GM19193 (cell line): ENCODE results near the gene NMRAL1.

Experiments used
- POLR2A ChIP-seq: IDR thresholded peaks from 4 replicates; pipeline ENCODE4 v1.6.1; 2011; ENCODE audit not compliant: insufficient read depth, insufficient read length; ENCODE audit errors: extremely low read depth

NMRAL1 gene

GRCh38 chr16:4455951-4456350 is 18.5 kb downstream of the NMRAL1 start:
- no peak for TF ChIP-seq POLR2A

- TF ChIP-seq POLR2A: no peak
Observed at GRCh38 chr16:4455081-4455480, 19.3 kb downstream of the NMRAL1 start.

GRCh38 chr16:4454623-4455022 is 19.8 kb downstream of the NMRAL1 start:
- TF ChIP-seq POLR2A: no peak

DNA sequence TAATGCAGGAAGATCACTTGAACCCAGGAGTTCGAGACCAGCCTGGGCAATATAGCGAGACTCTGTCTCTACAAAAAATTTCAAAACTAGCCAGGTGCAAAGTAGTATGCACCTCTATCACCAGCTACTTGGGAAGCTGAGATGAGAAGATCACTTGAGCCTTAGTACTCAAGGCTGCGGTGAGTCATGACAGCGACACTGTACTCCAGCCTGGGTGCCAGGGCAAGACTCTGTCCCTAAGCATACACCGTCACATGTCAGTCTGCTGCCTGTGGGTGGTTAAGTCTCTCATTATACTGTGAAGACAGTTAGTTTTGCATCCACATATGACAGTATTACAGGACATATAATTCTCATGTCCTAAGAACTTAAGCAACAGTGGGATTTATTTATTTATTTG is 21.8 kb downstream of the NMRAL1 start:
- no peak for TF ChIP-seq POLR2A

DNA sequence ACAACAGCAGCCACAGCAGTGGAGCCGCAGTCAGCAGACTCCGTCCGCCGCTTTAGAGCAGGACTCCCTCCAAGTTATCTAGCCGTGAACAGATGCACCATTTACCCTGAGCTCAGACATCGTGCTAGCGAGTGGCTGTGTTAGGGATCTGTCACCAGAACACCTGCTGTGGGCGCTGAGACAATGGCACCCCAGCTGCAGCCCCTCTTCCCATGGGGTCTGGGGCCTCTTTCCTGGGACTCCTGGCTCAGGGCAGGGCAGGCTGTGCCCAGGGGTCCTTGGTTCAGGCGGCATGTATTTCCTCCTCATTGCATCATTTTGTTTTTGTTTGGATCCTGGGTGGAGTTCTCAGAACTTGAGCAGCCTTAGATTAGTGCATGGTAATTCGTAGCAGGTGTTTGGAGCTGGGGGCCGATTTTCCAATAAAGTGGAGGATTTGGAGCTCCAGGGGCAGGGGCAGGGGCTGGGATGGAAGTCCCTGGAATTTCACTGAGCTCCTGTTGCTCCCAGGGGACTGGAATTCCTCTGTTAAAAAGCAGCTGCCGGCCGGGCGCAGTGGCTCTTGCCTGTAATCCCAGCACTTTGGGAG is 23.4 kb downstream of the NMRAL1 start:
- no peak for TF ChIP-seq POLR2A

DNA sequence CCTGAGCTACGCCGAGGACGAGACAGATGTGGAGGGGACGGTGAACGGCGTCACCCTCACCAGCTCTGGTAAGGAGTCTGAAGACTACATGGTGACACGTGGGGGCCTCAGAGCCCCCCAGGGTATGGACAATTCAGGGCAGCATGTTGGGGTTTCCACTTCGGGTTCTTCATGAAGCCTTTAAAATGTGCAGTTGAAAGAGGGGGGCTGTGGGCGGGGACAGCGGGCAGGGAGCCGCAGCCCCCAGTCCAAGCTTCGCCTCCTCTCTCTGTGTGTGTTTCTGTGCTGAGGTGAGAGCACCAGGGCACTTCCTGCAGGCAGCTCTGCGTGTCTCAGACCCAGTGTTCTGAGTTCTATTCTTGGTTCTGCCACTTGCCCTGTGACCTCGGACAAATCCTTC is 24.0 kb downstream of the NMRAL1 start:
- no peak for TF ChIP-seq POLR2A

DNA sequence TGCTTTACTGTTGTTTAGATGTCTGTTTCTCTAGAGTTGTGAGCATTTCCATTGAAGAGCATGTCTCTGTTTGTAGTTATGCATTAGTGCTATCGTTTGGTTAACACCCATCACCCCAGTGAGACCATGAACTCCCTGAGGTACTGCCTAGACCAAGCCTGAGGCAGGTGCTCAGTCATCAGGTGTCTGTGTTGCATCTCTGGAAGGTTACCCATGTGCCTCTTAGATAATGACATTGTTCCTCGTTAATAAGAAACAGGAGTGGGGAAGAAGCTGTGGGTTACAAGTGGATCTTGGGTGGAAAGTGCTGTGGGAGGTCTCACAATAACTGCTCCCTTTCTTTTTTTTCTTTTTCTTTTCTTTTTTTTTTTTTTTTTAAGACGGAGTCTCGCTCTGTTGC is 30.4 kb downstream of the NMRAL1 start:
- no peak for TF ChIP-seq POLR2A

- no peak for TF ChIP-seq POLR2A
Observed at GRCh38 chr16:4443271-4443670, 31.2 kb downstream of the NMRAL1 start.

- no peak for TF ChIP-seq POLR2A
Observed at GRCh38 chr16:4442371-4442770, 32.1 kb downstream of the NMRAL1 start.

DNA sequence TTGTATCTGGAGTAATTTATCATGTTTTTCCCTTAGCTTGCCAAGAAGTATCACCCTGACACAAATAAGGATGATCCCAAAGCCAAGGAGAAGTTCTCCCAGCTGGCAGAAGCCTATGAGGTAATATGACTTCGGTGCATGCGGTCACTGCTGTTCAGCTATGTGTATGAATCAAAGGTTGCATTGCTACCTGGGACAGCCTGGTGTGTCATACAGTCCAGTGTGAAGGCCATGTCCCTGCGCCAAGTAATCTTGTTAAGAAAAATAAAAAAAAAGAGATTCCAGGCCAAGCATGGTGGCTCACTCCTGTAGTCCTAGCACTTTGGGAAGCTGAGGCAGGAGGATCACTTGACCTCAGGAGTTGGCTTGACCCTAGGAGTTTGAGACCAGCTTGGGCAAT is 37.1 kb downstream of the NMRAL1 start:
- no peak for TF ChIP-seq POLR2A

GRCh38 chr16:4435337-4436067 is 38.9 kb downstream of the NMRAL1 start:
- no peak for TF ChIP-seq POLR2A

GRCh38 chr16:4433914-4434787 is 40.3 kb downstream of the NMRAL1 start:
- TF ChIP-seq POLR2A: no peak

- no peak for TF ChIP-seq POLR2A
Observed at GRCh38 chr16:4433228-4433627, 41.2 kb downstream of the NMRAL1 start.

GRCh38 chr16:4431023-4431422 is 43.4 kb downstream of the NMRAL1 start:
- TF ChIP-seq POLR2A: no peak

GRCh38 chr16:4428500-4428899 is 45.9 kb downstream of the NMRAL1 start:
- no peak for TF ChIP-seq POLR2A

DNA sequence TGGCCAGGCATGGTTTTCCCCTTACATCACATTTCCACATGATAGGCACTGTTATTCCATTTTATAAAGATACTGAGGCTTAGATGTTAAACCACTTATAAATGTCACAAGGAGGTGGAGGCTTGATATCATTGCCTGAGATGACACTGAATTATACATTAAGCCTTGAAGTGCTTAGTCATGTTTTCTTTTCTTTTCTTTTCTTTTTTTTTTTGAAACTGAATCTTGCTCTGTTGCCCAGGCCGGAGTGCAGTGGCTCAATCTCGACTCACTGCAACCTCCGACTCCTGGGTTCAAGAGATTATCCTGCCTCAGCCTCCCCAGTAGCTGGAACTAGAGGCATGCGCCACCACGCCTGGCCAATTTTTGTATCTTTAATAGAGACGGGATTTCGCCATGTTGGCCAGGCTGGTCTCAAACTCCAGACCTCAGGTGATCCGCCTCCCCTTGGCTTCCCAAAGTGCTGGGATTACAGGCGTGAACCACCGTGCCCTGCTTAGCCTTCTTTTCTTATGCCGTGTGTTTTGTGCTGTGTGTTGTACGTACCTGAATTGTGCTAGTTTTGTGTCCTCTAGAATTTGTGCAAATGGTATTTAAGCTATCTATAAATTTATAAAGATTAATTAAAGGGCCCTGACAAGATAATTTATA is 47.6 kb downstream of the NMRAL1 start:
- TF ChIP-seq POLR2A: no peak

- no peak for TF ChIP-seq POLR2A
Observed at GRCh38 chr16:4426021-4426684, 48.3 kb downstream of the NMRAL1 start.
